HCEC 1CT (cell line): ENCODE measurements around the gene RNASEH2A.
"Not testable (repeated sequence)": the region's sequence is repeated elsewhere in the genome, so short reads cannot be mapped to it uniquely, and the experiment has no call there.

Experiments
- DNase-seq: peaks from one replicate; pipeline ENCODE4 v3.0.0-alpha.2; 2017

Gene RNASEH2A

GRCh38 chr19:12834566-12834943, 28.2 kb downstream of the RNASEH2A start, which contains the start of gene RTBDN:
RTBDN (minus strand) TSS chr19:12834579; CDS start chr19:12829979, 4,600 bp downstream.
- DNase-seq: no peak

- peak; percentile 38 for DNase-seq
Measured at GRCh38 chr19:12834976-12835757, 28.8 kb downstream of the RNASEH2A start.

GRCh38 chr19:12836529-12836863, 30.1 kb downstream of the RNASEH2A start:
- no peak for DNase-seq

GRCh38 chr19:12837225-12837624, 30.8 kb downstream of the RNASEH2A start:
- no peak for DNase-seq

GRCh38 chr19:12838182-12838885, 31.9 kb downstream of the RNASEH2A start, which contains the start of gene MAST1:
MAST1 (plus strand) TSS chr19:12838515; CDS start chr19:12838573, 58 bp downstream.
- no peak for DNase-seq

GRCh38 chr19:12838886-12839756, 32.7 kb downstream of the RNASEH2A start:
- no peak for DNase-seq

GRCh38 chr19:12840091-12841079, 34.0 kb downstream of the RNASEH2A start:
- peak; percentile 62 for DNase-seq

GRCh38 chr19:12841094-12841493, 34.7 kb downstream of the RNASEH2A start:
- no peak for DNase-seq

GRCh38 chr19:12842511-12842910, 36.1 kb downstream of the RNASEH2A start:
- no peak for DNase-seq

- no peak for DNase-seq
Measured at GRCh38 chr19:12843328-12843727, 36.9 kb downstream of the RNASEH2A start.

GRCh38 chr19:12843999-12844732, 37.8 kb downstream of the RNASEH2A start:
- DNase-seq: peak; percentile 16

- DNase-seq: not testable (repeated sequence)
Measured at GRCh38 chr19:12846613-12847012, 40.2 kb downstream of the RNASEH2A start.

GRCh38 chr19:12847159-12848139, 41.1 kb downstream of the RNASEH2A start:
- peak; percentile 65 for DNase-seq

- DNase-seq: no peak
Measured at GRCh38 chr19:12856653-12857052, 50.3 kb downstream of the RNASEH2A start.

- DNase-seq: no peak
Measured at GRCh38 chr19:12858041-12858928, 51.9 kb downstream of the RNASEH2A start.

- DNase-seq: no peak
Measured at GRCh38 chr19:12859546-12859945, 53.2 kb downstream of the RNASEH2A start.
